GM10266 (cell line): ENCODE results near the gene GPR37L1.

ENCODE experiments used
- DNase-seq: peaks from one replicate; pipeline ENCODE4 v3.0.0; 2012; ENCODE audit errors: extremely low spot score
- CTCF ChIP-seq: IDR thresholded peaks from 2 replicates; pipeline ENCODE4 v1.5.1; 2012; ENCODE audit warnings: mild to moderate bottlenecking, low read depth; ENCODE audit not compliant: control insufficient read depth, insufficient read depth; ENCODE audit errors: missing control alignments

Gene GPR37L1

GRCh38 chr1:202112859-202113689 is 9.6 kb upstream of the GPR37L1 start:
- no peak for TF ChIP-seq CTCF
- DNase-seq: no peak

- DNase-seq: peak; percentile 53
- no peak for TF ChIP-seq CTCF
Observed at GRCh38 chr1:202113690-202114300, 8.9 kb upstream of the GPR37L1 start.

- DNase-seq: no peak
Observed at GRCh38 chr1:202116287-202116686, 6.4 kb upstream of the GPR37L1 start.

GRCh38 chr1:202117898-202118371 is 4.8 kb upstream of the GPR37L1 start:
- no peak for TF ChIP-seq CTCF
- DNase-seq: no peak

More at GRCh38 chr1:202116287-202116686, 6.4 kb upstream of the GPR37L1 start:
- no peak for TF ChIP-seq CTCF

GRCh38 chr1:202121006-202121405 is 1.7 kb upstream of the GPR37L1 start:
- TF ChIP-seq CTCF: no peak
- no peak for DNase-seq

GRCh38 chr1:202123336-202123813 is 658 bp downstream of the GPR37L1 start:
- no peak for DNase-seq

More at GRCh38 chr1:202123336-202123813, 658 bp downstream of the GPR37L1 start:
- no peak for TF ChIP-seq CTCF
